Measurements from ENCODE around the gene MRTFB.

The MRTFB gene

GRCh38 chr16:14315683-14316320 is 244.7 kb downstream of the MRTFB start:
- DNase-seq: no peak
